OCI-LY7 (cell line): ENCODE data around the gene SLC13A3.

Source experiments
- CTCF ChIP-seq: fragments of 200-600 bp; sonication (generic); conservative IDR thresholded peaks from 2 replicates; pipeline ENCODE4 v1.5.1; 2014; ENCODE audit warnings: mild to moderate bottlenecking, antibody characterized with exemption, low read length, moderate library complexity, mixed read lengths
- EZH2phosphoT487 ChIP-seq: fragments of 200-600 bp; sonication (generic); IDR thresholded peaks from 2 replicates; pipeline ENCODE4 v1.6.1; 2018; ENCODE audit warnings: low read depth, borderline replicate concordance, mild to moderate bottlenecking, mixed run types, antibody characterized with exemption, low read length, moderate library complexity, mixed read lengths

GRCh38 chr20:46638898-46639274, 12.4 kb downstream of the SLC13A3 start:
- no peak for TF ChIP-seq CTCF
- TF ChIP-seq EZH2phosphoT487 = no peak
